Measurements from ENCODE around the gene PSMD13.

GRCh38 chr11:282171-282570 is 45.4 kb downstream of the PSMD13 start:
- TF ChIP-seq CTCF (CRISPR knock-in tag; IDR thresholded peaks at IDR 0.05) (no peak), FOXK1 (CRISPR knock-in tag; IDR thresholded peaks at IDR 0.05; ENCODE audit: borderline replicate concordance, low read depth) (no peak), MLX (CRISPR knock-in tag; IDR thresholded peaks at IDR 0.05) (no peak), SALL2 (CRISPR knock-in tag; IDR thresholded peaks at IDR 0.05) (no peak), ELF3 (CRISPR knock-in tag; IDR thresholded peaks at IDR 0.05) (no peak)

Data from HepG2 (cell line).